ENCODE results near the gene GAGE12J. TPM values are rescaled to one million over a fixed set of nuclear protein-coding genes. Genes with fewer than 3 reads are reported as not detected.

The GAGE12J gene
- 0.57 and 12.5 TPM in 2 replicates for total RNA-seq (2014; rRNA removed; shearing (Covaris generic))

GRCh38 chrX:49321737-49322136, at the start of gene GAGE12J:
GAGE12J (plus strand) TSS chrX:49322037; CDS start chrX:49323194, 1,157 bp downstream.

GRCh38 chrX:49303346-49303745, 18.5 kb upstream of the GAGE12J start, which contains the start of gene GAGE10:
GAGE10 (plus strand) TSS chrX:49303646; CDS start chrX:49304860, 1,214 bp downstream.

GRCh38 chrX:49331282-49331681, 9.4 kb downstream of the GAGE12J start, which contains the start of gene GAGE13:
GAGE13 (plus strand) TSS chrX:49331582; CDS start chrX:49332738, 1,156 bp downstream.

Other genes with a start within 250 kb of the GAGE12J start
- gene PRAF2, start 248.0 kb upstream of the GAGE12J start, total RNA-seq (2014; rRNA removed; shearing (Covaris generic)), result 17.2 and 19.5 TPM in 2 replicates
- 132 and 139 TPM in 2 replicates for gene WDR45, start 242.2 kb upstream of the GAGE12J start, total RNA-seq (2014; rRNA removed; shearing (Covaris generic))
- 44.0 and 46.9 TPM in 2 replicates for gene GPKOW, start 198.3 kb upstream of the GAGE12J start, total RNA-seq (2014; rRNA removed; shearing (Covaris generic))
- 3.5 and 6.1 TPM in 2 replicates for gene MAGIX, start 159.3 kb upstream of the GAGE12J start, total RNA-seq (2014; rRNA removed; shearing (Covaris generic))
- gene PLP2, start 150.1 kb upstream of the GAGE12J start, total RNA-seq (2014; rRNA removed; shearing (Covaris generic)), result 54.4 and 77.3 TPM in 2 replicates
- gene PRICKLE3, start 135.7 kb upstream of the GAGE12J start, total RNA-seq (2014; rRNA removed; shearing (Covaris generic)), result 9.5 and 10.4 TPM in 2 replicates
- gene SYP, start 121.8 kb upstream of the GAGE12J start, total RNA-seq (2014; rRNA removed; shearing (Covaris generic)), result 2.2 and 2.3 TPM in 2 replicates
- gene CACNA1F, start 88.7 kb upstream of the GAGE12J start, total RNA-seq (2014; rRNA removed; shearing (Covaris generic)), result not detected in 2 replicates
- 13.1 and 15.9 TPM in 2 replicates for gene CCDC22, start 86.6 kb upstream of the GAGE12J start, total RNA-seq (2014; rRNA removed; shearing (Covaris generic))
- not detected in 2 replicates for gene FOXP3, start 57.3 kb upstream of the GAGE12J start, total RNA-seq (2014; rRNA removed; shearing (Covaris generic))
- gene PPP1R3F, start 52.2 kb upstream of the GAGE12J start, total RNA-seq (2014; rRNA removed; shearing (Covaris generic)), result 1.9 TPM in 2 replicates
- not detected in 2 replicates for gene GAGE10, start 18.4 kb upstream of the GAGE12J start, total RNA-seq (2014; rRNA removed; shearing (Covaris generic))
- 1.2 and 9.5 TPM in 2 replicates for gene GAGE13, start 9.5 kb downstream of the GAGE12J start, total RNA-seq (2014; rRNA removed; shearing (Covaris generic))
- gene GAGE12C, start 210.1 kb downstream of the GAGE12J start, total RNA-seq (2014; rRNA removed; shearing (Covaris generic)), result not detected in 2 replicates
- not detected in 2 replicates for gene GAGE12D, start 219.7 kb downstream of the GAGE12J start, total RNA-seq (2014; rRNA removed; shearing (Covaris generic))
- gene GAGE12E, start 229.3 kb downstream of the GAGE12J start, total RNA-seq (2014; rRNA removed; shearing (Covaris generic)), result 12.0 and 13.1 TPM in 2 replicates
- gene GAGE12F, start 238.8 kb downstream of the GAGE12J start, total RNA-seq (2014; rRNA removed; shearing (Covaris generic)), result not detected in 2 replicates
- gene GAGE12G, start 248.4 kb downstream of the GAGE12J start, total RNA-seq (2014; rRNA removed; shearing (Covaris generic)), result not detected in 2 replicates

All from A375 (cell line).